ENCODE measurements around the gene MBNL1. TPM values are rescaled to one million over a fixed set of nuclear protein-coding genes. Genes with fewer than 3 reads are reported as not detected.

Gene MBNL1
- polyA plus RNA-seq, 3 donors, result 50.2 to 54.7 (median 54.5) TPM

DNA sequence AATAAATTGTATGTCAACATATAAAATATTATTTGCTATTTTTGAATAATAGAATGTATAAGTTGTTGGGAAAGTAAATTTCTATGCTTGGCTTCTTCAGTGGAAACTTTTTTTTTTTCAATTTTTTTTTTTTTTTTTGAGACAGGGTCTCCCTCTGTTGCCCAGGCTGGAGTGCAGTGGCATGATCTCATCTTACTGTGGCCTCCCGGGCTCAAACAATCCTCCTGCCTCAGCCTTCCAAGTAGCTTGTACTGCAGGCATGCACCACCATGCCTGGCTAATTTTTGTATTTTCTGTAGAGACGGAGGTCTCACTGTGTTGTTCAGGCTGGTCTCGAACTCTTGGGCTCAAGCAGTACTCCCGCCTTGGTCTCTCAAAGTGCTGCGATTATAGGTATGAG lies 16.8 kb downstream of the MBNL1 start:
- DNase-seq (ENCODE audit: extremely low read depth in 1 of 11, low read depth in 9 of 11, low spot score in 4 of 11), result no peak

DNA sequence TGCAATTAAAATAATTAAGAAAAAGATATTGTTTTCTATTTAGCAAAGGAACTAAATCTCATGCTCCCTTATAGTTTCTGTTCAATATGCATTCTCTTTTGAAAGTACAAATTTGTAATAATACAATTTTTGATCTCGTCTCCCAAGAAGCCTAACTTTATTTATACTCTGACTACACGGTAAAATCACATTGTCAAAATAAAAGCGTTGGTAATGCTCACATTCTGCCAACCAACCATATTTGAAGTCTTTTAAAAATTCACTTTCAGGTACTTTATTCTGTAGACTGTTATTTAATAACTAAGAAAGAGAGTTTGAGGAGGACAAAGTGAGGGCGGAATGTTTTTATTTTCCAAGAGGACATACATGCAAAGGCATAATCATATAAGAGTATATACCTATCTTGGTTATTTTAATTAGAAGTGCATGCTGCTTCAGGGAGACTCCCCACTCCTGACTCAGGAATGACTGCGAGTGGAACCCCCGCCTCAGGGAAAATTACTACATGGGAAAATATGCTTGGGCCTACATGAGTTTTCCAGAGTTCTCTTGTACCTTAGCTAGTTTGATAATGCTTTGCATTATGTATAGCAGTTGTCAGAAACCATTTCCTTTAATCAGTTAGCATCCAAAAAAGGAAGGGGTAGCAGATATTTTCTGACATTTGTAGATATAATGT lies 19.3 kb downstream of the MBNL1 start:
- no peak for DNase-seq (ENCODE audit: extremely low read depth in 1 of 11, low read depth in 9 of 11, low spot score in 4 of 11)

DNA sequence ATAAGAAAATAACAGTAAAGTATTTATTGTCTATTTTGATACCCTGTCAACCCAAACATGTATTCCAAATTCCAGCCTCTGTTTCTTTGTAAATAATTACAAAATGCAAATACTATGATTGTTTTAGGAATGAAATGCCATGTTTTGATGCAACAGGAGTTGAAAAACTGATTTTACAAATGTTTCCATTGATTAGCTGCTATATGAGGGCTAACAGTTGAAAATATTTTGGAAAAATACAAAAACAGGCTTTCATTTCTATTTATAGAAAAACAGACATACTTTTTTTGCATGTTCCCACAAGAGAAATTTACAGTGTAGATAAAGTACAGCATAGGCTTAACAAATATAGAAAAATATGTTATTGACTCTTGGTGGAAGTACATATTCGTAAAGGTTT lies 20.0 kb downstream of the MBNL1 start:
- DNase-seq (ENCODE audit: extremely low read depth in 1 of 11, low read depth in 9 of 11, low spot score in 4 of 11), result no peak

DNA sequence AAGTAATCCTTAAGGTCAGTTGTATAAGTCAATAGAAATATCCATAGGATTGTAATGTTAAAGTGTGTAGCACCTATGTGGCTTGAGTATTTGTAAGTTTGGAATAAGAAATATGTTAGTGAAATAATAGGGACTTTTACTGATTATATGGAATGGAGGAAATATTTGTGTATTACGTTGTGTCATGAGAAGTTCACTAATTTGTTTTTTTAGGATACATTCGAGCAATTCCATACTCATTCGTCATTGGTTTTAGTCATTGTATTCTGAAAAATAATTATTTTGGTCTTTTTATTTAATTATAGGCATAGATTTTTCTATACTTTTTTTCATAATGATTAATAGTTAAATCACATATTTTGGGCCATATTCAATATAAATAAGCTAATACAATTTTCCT lies 21.0 kb downstream of the MBNL1 start:
- no peak for DNase-seq (ENCODE audit: extremely low read depth in 1 of 11, low read depth in 9 of 11, low spot score in 4 of 11)

DNA sequence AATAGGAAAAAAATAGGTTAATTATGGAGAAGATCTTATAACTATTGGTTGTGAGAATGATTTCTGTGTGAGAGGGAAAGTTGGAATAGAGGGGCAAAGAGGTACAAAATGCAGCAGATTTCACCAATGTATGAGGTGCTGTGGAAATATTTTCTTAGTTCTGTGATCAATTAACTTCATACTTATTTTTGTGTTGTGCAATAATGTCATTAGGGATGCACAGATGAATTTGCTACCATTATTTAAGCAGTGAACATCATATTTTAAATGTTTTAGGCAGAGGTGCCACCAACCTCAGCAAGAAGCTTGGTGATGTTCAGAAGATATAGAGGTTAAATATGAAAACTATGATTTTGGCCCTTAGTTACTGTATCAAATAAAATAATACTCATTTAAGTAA lies 21.6 kb downstream of the MBNL1 start:
- DNase-seq (ENCODE audit: extremely low read depth in 1 of 11, low read depth in 9 of 11, low spot score in 4 of 11), result no peak

- DNase-seq (ENCODE audit: extremely low read depth in 1 of 11, low read depth in 9 of 11, low spot score in 4 of 11), result no peak
Measured at GRCh38 chr3:152291238-152291637, 22.5 kb downstream of the MBNL1 start.

- DNase-seq (ENCODE audit: extremely low read depth in 1 of 11, low read depth in 9 of 11, low spot score in 4 of 11), result no peak
Measured at GRCh38 chr3:152291649-152292066, 22.9 kb downstream of the MBNL1 start.

- no peak for DNase-seq (ENCODE audit: extremely low read depth in 1 of 11, low read depth in 9 of 11, low spot score in 4 of 11)
Measured at GRCh38 chr3:152292366-152292765, 23.6 kb downstream of the MBNL1 start.

- DNase-seq (ENCODE audit: extremely low read depth in 1 of 11, low read depth in 9 of 11, low spot score in 4 of 11), result no peak
Measured at GRCh38 chr3:152293347-152294006, 24.7 kb downstream of the MBNL1 start.

GRCh38 chr3:152295344-152295743 lies 26.6 kb downstream of the MBNL1 start:
- no peak for DNase-seq (ENCODE audit: extremely low read depth in 1 of 11, low read depth in 9 of 11, low spot score in 4 of 11)

GRCh38 chr3:152295806-152296205 lies 27.1 kb downstream of the MBNL1 start:
- DNase-seq (ENCODE audit: extremely low read depth in 1 of 11, low read depth in 9 of 11, low spot score in 4 of 11), result no peak

DNA sequence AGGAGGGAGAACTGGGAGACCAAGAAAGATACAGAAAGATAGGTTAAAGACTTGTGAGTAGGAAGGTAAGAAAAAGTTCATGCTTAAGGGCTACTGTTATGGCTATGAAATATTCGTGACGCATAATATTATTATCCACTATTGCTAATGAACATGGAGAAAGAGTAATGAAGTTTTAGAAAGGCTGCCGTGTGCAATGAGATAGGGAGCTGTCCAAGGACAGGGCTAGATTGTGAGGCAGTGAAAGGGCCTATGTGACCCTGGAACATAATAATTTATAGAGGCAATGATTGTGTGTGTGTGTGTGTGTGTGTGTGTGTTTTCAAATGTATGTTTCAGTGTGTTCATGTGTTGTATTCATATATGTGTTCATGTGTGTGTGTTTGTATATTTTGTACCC lies 27.7 kb downstream of the MBNL1 start:
- DNase-seq (ENCODE audit: extremely low read depth in 1 of 11, low read depth in 9 of 11, low spot score in 4 of 11), result no peak

- no peak for DNase-seq (ENCODE audit: extremely low read depth in 1 of 11, low read depth in 9 of 11, low spot score in 4 of 11)
Measured at GRCh38 chr3:152296971-152297370, 28.2 kb downstream of the MBNL1 start.

DNA sequence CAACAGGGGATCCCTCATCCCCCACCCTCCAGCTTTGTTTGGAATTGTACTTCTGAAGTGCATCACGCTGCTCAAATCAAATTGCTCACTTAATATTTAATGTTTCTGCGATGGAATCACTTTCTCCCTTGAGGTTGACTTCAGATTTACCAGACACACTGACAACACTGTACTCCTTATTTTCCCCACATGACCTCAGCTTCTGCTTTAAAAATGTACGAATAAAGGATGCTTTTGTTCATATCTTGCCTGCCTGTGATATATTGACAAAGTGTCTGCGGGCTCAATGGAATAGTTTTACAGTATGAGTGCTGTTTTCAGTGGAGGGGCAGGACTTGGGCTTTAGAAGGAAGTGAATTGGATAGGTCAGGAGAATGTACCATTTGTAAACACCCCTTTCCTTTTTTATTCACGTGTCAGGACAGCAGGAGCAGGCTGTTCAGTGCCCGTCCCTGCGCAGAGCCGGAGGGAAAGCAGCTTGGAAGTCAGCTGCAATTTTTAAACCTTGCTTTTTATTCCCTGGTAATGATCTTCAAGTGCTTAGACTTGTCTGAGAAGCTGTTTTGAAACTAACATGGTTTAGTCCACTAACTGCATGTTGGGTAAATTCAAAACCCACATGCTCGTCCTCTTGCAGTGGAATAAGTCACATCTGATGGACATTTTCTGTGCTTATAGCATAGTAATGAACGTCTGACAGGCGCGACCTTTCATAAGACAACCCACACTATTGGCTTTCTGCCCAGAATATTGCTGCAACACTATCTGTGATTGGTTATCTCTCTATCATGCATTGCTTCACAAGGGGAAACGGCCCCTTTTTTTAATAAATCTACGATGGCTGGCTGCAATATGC lies 29.9 kb downstream of the MBNL1 start:
- DNase-seq (ENCODE audit: extremely low read depth in 1 of 11, low read depth in 9 of 11, low spot score in 4 of 11), result peak; percentile 55 to 82 (median 75)

- no peak for DNase-seq (ENCODE audit: extremely low read depth in 1 of 11, low read depth in 9 of 11, low spot score in 4 of 11)
Measured at GRCh38 chr3:152299249-152299976, 30.7 kb downstream of the MBNL1 start.

DNA sequence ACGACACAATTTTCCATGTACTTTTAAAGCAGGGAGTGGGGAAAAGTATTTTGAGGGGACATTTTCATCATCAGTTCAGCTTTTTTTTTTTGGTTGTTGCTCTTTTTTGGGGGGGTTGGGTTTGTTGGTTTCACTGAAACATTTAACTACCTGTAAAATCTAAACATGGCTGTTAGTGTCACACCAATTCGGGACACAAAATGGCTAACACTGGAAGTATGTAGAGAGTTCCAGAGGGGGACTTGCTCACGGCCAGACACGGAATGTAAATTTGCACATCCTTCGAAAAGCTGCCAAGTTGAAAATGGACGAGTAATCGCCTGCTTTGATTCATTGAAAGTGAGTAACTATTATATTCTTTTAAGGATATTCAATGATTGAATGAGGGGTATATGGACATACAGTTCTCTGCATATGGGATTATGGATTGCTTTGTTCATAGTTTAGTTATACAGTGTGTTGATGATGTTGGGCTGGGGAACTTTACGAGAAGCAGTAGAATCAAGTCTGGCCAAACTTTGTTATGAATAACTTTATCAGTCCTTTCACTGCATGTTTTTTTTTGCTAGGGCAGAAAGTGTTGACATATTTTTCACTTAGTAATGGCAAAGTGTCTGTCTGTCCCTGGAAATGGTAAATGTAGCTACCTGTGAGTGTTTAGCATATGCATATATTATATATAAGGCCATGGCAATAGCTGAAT lies 31.5 kb downstream of the MBNL1 start:
- no peak for DNase-seq (ENCODE audit: extremely low read depth in 1 of 11, low read depth in 9 of 11, low spot score in 4 of 11)

DNA sequence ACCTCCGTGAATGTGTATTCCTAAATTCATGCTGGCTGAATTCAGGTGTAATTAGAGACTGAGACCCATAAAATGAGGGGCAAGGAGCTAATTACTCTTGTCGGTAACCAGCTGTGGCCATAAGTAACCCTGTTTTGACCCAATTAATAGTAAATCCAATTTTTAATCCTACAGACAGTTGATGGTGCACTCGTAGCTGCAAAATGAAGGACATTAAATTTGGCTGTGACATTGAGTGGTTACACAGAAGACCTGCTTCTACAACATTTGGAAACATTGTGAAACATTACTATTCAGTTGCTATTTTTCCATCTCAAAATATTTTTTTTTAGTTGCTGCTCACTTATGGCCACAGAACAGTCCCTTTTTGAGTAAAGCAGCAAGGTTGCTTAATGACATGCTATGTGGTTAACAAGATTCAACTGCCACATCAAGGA lies 33.0 kb downstream of the MBNL1 start:
- DNase-seq (ENCODE audit: extremely low read depth in 1 of 11, low read depth in 9 of 11, low spot score in 4 of 11), result no peak

GRCh38 chr3:152302521-152303021 lies 33.8 kb downstream of the MBNL1 start:
- peak in 5 of 11 donors; percentile 28 to 61 (median 38) for DNase-seq (ENCODE audit: extremely low read depth in 1 of 11, low read depth in 9 of 11, low spot score in 4 of 11)

DNA sequence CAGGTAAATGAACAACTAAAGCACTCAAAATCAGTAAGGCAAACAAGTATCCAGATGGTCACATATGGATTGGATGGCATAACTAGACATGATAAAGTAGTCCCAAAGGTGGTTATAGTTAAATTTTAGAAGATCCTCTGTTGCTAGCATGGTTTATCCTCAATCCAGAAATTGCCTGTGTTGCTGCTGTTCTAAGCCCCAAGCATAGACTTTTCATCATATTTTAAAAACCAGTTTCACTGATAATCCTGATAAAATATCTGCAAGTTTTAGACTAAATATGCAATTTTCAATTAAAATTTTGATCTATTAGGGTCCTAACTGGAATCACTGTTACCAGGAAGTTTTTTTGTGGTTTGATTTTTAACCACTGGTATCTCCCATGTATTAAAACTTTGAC lies 35.4 kb downstream of the MBNL1 start:
- no peak for DNase-seq (ENCODE audit: extremely low read depth in 1 of 11, low read depth in 9 of 11, low spot score in 4 of 11)

Measured in renal cortex interstitium (tissue), 11 donors.